Measurements from ENCODE around the gene MESD.
A peak's percentile ranks its signal among the peaks of the same experiment; 100 is the strongest.

Gene MESD

GRCh38 chr15:81008312-81008711, 18.7 kb upstream of the MESD start:
- Histone ChIP-seq H3K9me3 (ENCODE audit: control insufficient read depth, low read length) (no peaks in the 10 kb centered on the region), H2BK120ac (ENCODE audit: low read depth, low read length) (no peak overlapping the region), H4K8ac (ENCODE audit: low read length) (no peak overlapping the region), H2BK15ac (ENCODE audit: low read depth, poor library complexity, severe bottlenecking) (no peak overlapping the region), H3K4me3 (ENCODE audit: insufficient read depth in 1 of 2, low read depth in 1 of 2, low read length in 2 of 2) (no peak overlapping the region), H3K27ac (ENCODE audit: low read length, poor library complexity, severe bottlenecking) (no peak overlapping the region), H3K9ac (ENCODE audit: low read length) (no peak overlapping the region), H3K18ac (ENCODE audit: low read depth in 1 of 2, low read length in 2 of 2) (no peak overlapping the region), H3K79me1 (replicated peaks; ENCODE audit: low read length, poor library complexity, severe bottlenecking) (peaks cover 19% of the 10 kb centered on the region), H3K4me1 (ENCODE audit: control insufficient read depth, insufficient read depth, low read depth, low read length) (peaks cover 1% of the 10 kb centered on the region), H4K91ac (ENCODE audit: low read length) (no peak overlapping the region), H2BK5ac (ENCODE audit: low read depth, low read length, poor library complexity, severe bottlenecking) (no peak overlapping the region), H3K27me3 (ENCODE audit: control insufficient read depth in 1 of 2, insufficient read depth in 1 of 2, low read length in 2 of 2) (no peaks in the 10 kb centered on the region), H2BK12ac (ENCODE audit: low read length in 2 of 2) (no peak overlapping the region), H3K36me3 (ENCODE audit: control insufficient read depth in 1 of 2, insufficient read depth in 2 of 2, low read depth in 1 of 2, low read length in 2 of 2) (peaks cover 0 to 15% of the 10 kb centered on the region in 2 experiments), H3K14ac (ENCODE audit: low read length in 2 of 2) (no peak overlapping the region), H2AFZ (ENCODE audit: low read depth, low read length) (no peak overlapping the region), H3K4me2 (ENCODE audit: low read length, poor library complexity, severe bottlenecking) (no peak overlapping the region), H3K23ac (ENCODE audit: low read length in 2 of 2) (no peak overlapping the region), H2AK5ac (ENCODE audit: low read length, severe bottlenecking) (no peak overlapping the region), H3K4ac (ENCODE audit: low read depth in 1 of 2, low read length in 2 of 2) (no peak overlapping the region)
- no peak for DNase-seq
- WGBS, result 100% methylated on average over 1 of the region's 2 CpGs

DNA sequence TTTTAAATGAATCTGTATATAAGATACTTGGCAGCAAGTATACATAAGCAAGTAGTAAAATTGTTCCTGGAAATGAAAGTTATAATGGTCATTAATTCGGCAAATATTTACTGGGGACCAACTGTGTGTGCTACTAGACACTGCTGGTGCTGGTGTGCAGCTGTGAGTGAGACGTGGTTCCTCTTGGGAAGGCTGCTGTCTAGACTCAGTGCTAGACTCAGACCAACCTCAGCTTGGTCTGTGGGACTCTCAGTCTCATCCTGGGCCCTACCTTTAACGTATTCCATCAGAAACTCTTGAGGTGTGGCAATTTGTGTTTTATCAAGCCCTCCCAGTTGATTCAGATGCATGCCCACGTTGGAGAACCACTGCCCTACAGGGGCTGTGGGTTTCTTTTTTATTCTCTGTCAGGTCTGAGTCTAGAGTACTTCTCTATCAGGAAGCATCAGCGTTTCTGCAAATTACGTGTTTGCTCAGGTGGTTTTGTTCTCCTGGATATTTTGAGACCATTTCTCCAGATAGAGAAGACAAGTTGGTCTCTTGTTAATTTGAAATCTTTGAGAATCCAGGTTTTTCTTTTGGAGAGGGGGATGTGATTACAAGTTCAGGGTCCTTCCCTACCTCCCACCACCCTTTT, 17.9 kb upstream of the MESD start:
- Histone ChIP-seq H3K36me3 (ENCODE audit: control insufficient read depth in 1 of 2, insufficient read depth in 2 of 2, low read depth in 1 of 2, low read length in 2 of 2) (peaks cover 7 to 23% of the 10 kb centered on the region in 2 experiments), H3K18ac (ENCODE audit: low read depth in 1 of 2, low read length in 2 of 2) (no peak overlapping the region), H2AFZ (ENCODE audit: low read depth, low read length) (no peak overlapping the region), H2BK12ac (ENCODE audit: low read length in 2 of 2) (no peak overlapping the region), H3K27me3 (ENCODE audit: control insufficient read depth in 1 of 2, insufficient read depth in 1 of 2, low read length in 2 of 2) (no peaks in the 10 kb centered on the region), H3K4ac (ENCODE audit: low read depth in 1 of 2, low read length in 2 of 2) (no peak overlapping the region), H2BK15ac (ENCODE audit: low read depth, poor library complexity, severe bottlenecking) (no peak overlapping the region), H3K9me3 (ENCODE audit: control insufficient read depth, low read length) (no peaks in the 10 kb centered on the region), H2BK5ac (ENCODE audit: low read depth, low read length, poor library complexity, severe bottlenecking) (no peak overlapping the region), H3K23ac (ENCODE audit: low read length in 2 of 2) (no peak overlapping the region), H3K9ac (ENCODE audit: low read length) (no peak overlapping the region), H3K4me3 (ENCODE audit: insufficient read depth in 1 of 2, low read depth in 1 of 2, low read length in 2 of 2) (no peak overlapping the region), H2BK120ac (ENCODE audit: low read depth, low read length) (no peak overlapping the region), H2AK5ac (ENCODE audit: low read length, severe bottlenecking) (no peak overlapping the region), H3K79me1 (replicated peaks; ENCODE audit: low read length, poor library complexity, severe bottlenecking) (peaks cover 25% of the 10 kb centered on the region), H3K14ac (ENCODE audit: low read length in 2 of 2) (no peak overlapping the region), H3K27ac (ENCODE audit: low read length, poor library complexity, severe bottlenecking) (no peak overlapping the region), H4K91ac (ENCODE audit: low read length) (no peak overlapping the region), H4K8ac (ENCODE audit: low read length) (no peak overlapping the region), H3K4me1 (ENCODE audit: control insufficient read depth, insufficient read depth, low read depth, low read length) (peaks cover 8% of the 10 kb centered on the region), H3K4me2 (ENCODE audit: low read length, poor library complexity, severe bottlenecking) (no peak overlapping the region)
- DNase-seq, result no peak
- 89% methylated on average over 6 of the region's 6 CpGs for WGBS

DNA sequence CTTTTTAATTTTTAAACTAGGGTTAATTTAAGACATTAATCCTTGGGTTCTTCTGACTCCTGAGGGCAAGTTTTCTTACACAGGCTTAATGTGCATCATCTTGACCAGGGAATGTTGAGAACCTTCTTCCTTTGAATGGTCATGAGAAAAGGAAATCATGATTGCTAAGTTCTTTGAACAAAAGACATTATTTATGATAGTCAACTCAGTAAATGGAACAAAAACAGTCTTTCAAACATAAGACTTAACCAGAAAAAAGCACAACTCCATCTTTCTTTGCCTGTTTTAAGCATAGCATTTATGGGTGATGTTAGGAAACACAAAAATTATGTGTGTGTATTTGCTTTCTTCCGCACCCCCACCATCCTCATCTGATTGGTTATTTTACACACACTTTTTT, 16.5 kb upstream of the MESD start:
- H3K79me1 ChIP-seq (replicated peaks; ENCODE audit: low read length, poor library complexity, severe bottlenecking), result peaks cover 25% of the 10 kb centered on the region
- H2AFZ ChIP-seq (ENCODE audit: low read depth, low read length), result no peak overlapping the region
- H2AK5ac ChIP-seq (ENCODE audit: low read length, severe bottlenecking), result no peak overlapping the region
- peak overlapping the region; percentile 75 for H3K9ac ChIP-seq (ENCODE audit: low read length)
- DNase-seq, result no peak
- no peak overlapping the region for H3K4me2 ChIP-seq (ENCODE audit: low read length, poor library complexity, severe bottlenecking)
- WGBS, result 100% methylated on average over 1 of the region's 1 CpG
- no peak overlapping the region for H3K23ac ChIP-seq (ENCODE audit: low read length in 2 of 2)
- no peak overlapping the region for H2BK120ac ChIP-seq (ENCODE audit: low read depth, low read length)
- no peak overlapping the region for H3K18ac ChIP-seq (ENCODE audit: low read depth in 1 of 2, low read length in 2 of 2)
- peaks cover 9 to 26% of the 10 kb centered on the region in 2 experiments for H3K36me3 ChIP-seq (ENCODE audit: control insufficient read depth in 1 of 2, insufficient read depth in 2 of 2, low read depth in 1 of 2, low read length in 2 of 2)
- H3K27ac ChIP-seq (ENCODE audit: low read length, poor library complexity, severe bottlenecking), result no peak overlapping the region
- H3K27me3 ChIP-seq (ENCODE audit: control insufficient read depth in 1 of 2, insufficient read depth in 1 of 2, low read length in 2 of 2), result no peaks in the 10 kb centered on the region
- peaks cover 16% of the 10 kb centered on the region for H3K4me1 ChIP-seq (ENCODE audit: control insufficient read depth, insufficient read depth, low read depth, low read length)
- H4K8ac ChIP-seq (ENCODE audit: low read length), result no peak overlapping the region
- H3K14ac ChIP-seq (ENCODE audit: low read length in 2 of 2), result no peak overlapping the region
- no peak overlapping the region for H2BK12ac ChIP-seq (ENCODE audit: low read length in 2 of 2)
- H2BK15ac ChIP-seq (ENCODE audit: low read depth, poor library complexity, severe bottlenecking), result no peak overlapping the region
- no peak overlapping the region for H3K4me3 ChIP-seq (ENCODE audit: insufficient read depth in 1 of 2, low read depth in 1 of 2, low read length in 2 of 2)
- H3K9me3 ChIP-seq (ENCODE audit: control insufficient read depth, low read length), result no peaks in the 10 kb centered on the region
- no peak overlapping the region for H2BK5ac ChIP-seq (ENCODE audit: low read depth, low read length, poor library complexity, severe bottlenecking)
- H3K4ac ChIP-seq (ENCODE audit: low read depth in 1 of 2, low read length in 2 of 2), result no peak overlapping the region
- no peak overlapping the region for H4K91ac ChIP-seq (ENCODE audit: low read length)

GRCh38 chr15:81003097-81003350, 13.4 kb upstream of the MESD start:
- H3K14ac ChIP-seq (ENCODE audit: low read length in 2 of 2), result peak overlapping the region in 1 of 2 experiments; percentile 36
- peak overlapping the region; percentile 30 to 83 for H3K4me3 ChIP-seq (ENCODE audit: insufficient read depth in 1 of 2, low read depth in 1 of 2, low read length in 2 of 2)
- H3K9me3 ChIP-seq (ENCODE audit: control insufficient read depth, low read length), result no peaks in the 10 kb centered on the region
- no peak overlapping the region for H3K27ac ChIP-seq (ENCODE audit: low read length, poor library complexity, severe bottlenecking)
- no peak for DNase-seq
- no peak overlapping the region for H2BK15ac ChIP-seq (ENCODE audit: low read depth, poor library complexity, severe bottlenecking)
- peak overlapping the region; percentile 70 for H4K8ac ChIP-seq (ENCODE audit: low read length)
- H2BK12ac ChIP-seq (ENCODE audit: low read length in 2 of 2), result no peak overlapping the region
- H3K18ac ChIP-seq (ENCODE audit: low read depth in 1 of 2, low read length in 2 of 2), result no peak overlapping the region
- no peak overlapping the region for H2BK120ac ChIP-seq (ENCODE audit: low read depth, low read length)
- H3K27me3 ChIP-seq (ENCODE audit: control insufficient read depth in 1 of 2, insufficient read depth in 1 of 2, low read length in 2 of 2), result no peaks in the 10 kb centered on the region
- peak overlapping the region; percentile 11 for H3K4me2 ChIP-seq (ENCODE audit: low read length, poor library complexity, severe bottlenecking)
- peaks cover 18% of the 10 kb centered on the region for H3K4me1 ChIP-seq (ENCODE audit: control insufficient read depth, insufficient read depth, low read depth, low read length)
- peak overlapping the region in 1 of 2 experiments; percentile 99 for H3K23ac ChIP-seq (ENCODE audit: low read length in 2 of 2)
- H3K4ac ChIP-seq (ENCODE audit: low read depth in 1 of 2, low read length in 2 of 2), result peak overlapping the region in 1 of 2 experiments; percentile 31
- peak overlapping the region; percentile 98 for H3K9ac ChIP-seq (ENCODE audit: low read length)
- peaks cover 9 to 23% of the 10 kb centered on the region in 2 experiments for H3K36me3 ChIP-seq (ENCODE audit: control insufficient read depth in 1 of 2, insufficient read depth in 2 of 2, low read depth in 1 of 2, low read length in 2 of 2)
- H3K79me1 ChIP-seq (replicated peaks; ENCODE audit: low read length, poor library complexity, severe bottlenecking), result peaks cover 22% of the 10 kb centered on the region
- WGBS, result 96% methylated on average over 19 of the region's 19 CpGs
- H2AFZ ChIP-seq (ENCODE audit: low read depth, low read length), result no peak overlapping the region
- no peak overlapping the region for H2AK5ac ChIP-seq (ENCODE audit: low read length, severe bottlenecking)
- H4K91ac ChIP-seq (ENCODE audit: low read length), result no peak overlapping the region
- no peak overlapping the region for H2BK5ac ChIP-seq (ENCODE audit: low read depth, low read length, poor library complexity, severe bottlenecking)
